Stimulated activated CD4-positive, alpha-beta T cell treated with anti-CD3 and anti-CD28 coated beads, TNF-alpha, amount 100 ng/mL, for 48 hours (primary cell): Measurements from ENCODE around the gene OR4N2.
"Not testable (repeated sequence)": the region's sequence is repeated elsewhere in the genome, so short reads cannot be mapped to it uniquely, and the experiment has no call there.

Experiments used
- DNase-seq, 3 donors: peaks; one replicate each; pipeline ENCODE4 v3.0.0-alpha.2; 2020; ENCODE audit warnings: low read depth in 3 of 3

OR4N2 gene

GRCh38 chr14:19834203-19834848 is 30.8 kb downstream of the OR4N2 start:
- not testable (repeated sequence) for DNase-seq

GRCh38 chr14:19838433-19838832 is 34.9 kb downstream of the OR4N2 start:
- DNase-seq: no peak

GRCh38 chr14:19851365-19851764 is 47.8 kb downstream of the OR4N2 start:
- DNase-seq: no peak

- not testable (repeated sequence) for DNase-seq
Observed at GRCh38 chr14:19866061-19866669, 62.6 kb downstream of the OR4N2 start.

- no peak for DNase-seq
Observed at GRCh38 chr14:19873178-19873577, 69.6 kb downstream of the OR4N2 start.

GRCh38 chr14:19874842-19875241 is 71.3 kb downstream of the OR4N2 start, which contains the start of gene OR4K2:
Gene OR4K2, plus strand, starts transcription at chr14:19875142. Its CDS starts 1,126 bp downstream, at chr14:19876268.
- no peak for DNase-seq

GRCh38 chr14:19878029-19878642 is 74.6 kb downstream of the OR4N2 start:
- DNase-seq: no peak
